ENCODE measurements around the gene DHRS2. TPM values are rescaled to one million over a fixed set of nuclear protein-coding genes. Genes with fewer than 3 reads are reported as not detected.

DHRS2 gene
- total and polyA plus RNA-seq, 2 of the 13 experiments (the other 11 are each of a cell fraction or from before 2014, with no cell fraction given) = 1,621 to 3,021 TPM

GRCh38 chr14:23645812-23646647 lies 9.9 kb downstream of the DHRS2 start (continued):
- TF ChIP-seq BCL3 (CRISPR knock-in tag; IDR thresholded peaks at IDR 0.05) (no peak), FOXK1 (CRISPR knock-in tag; IDR thresholded peaks at IDR 0.05; ENCODE audit: borderline replicate concordance, low read depth) (no peak), ISX (CRISPR knock-in tag; conservative IDR thresholded peaks at IDR 0.05) (no peak), ZFP91 (CRISPR knock-in tag; IDR thresholded peaks at IDR 0.05; ENCODE audit: borderline replicate concordance) (no peak), ZNF792 (CRISPR knock-in tag; IDR thresholded peaks at IDR 0.05) (peak; percentile 20; the same call in 1 of the 2 replicates), CERS6 (CRISPR knock-in tag; IDR thresholded peaks at IDR 0.05) (no peak), ATF7 (IDR thresholded peaks at IDR 0.05) (no peak), ATF7 (CRISPR knock-in tag; IDR thresholded peaks at IDR 0.05) (no peak), MAF1 (CRISPR knock-in tag; IDR thresholded peaks at IDR 0.05; ENCODE audit: borderline replicate concordance) (no peak), NBN (conservative IDR thresholded peaks at IDR 0.05) (no peak), ZNF512B (CRISPR knock-in tag; IDR thresholded peaks at IDR 0.05; ENCODE audit: borderline replicate concordance) (no peak), SMC3 (IDR thresholded peaks at IDR 0.05; ENCODE audit: low read length) (no peak), ZNF10 (CRISPR knock-in tag; IDR thresholded peaks at IDR 0.05; ENCODE audit: borderline replicate concordance, low read depth) (no peak), ZEB1 (IDR thresholded peaks at IDR 0.05; ENCODE audit: insufficient replicate concordance, low read depth) (no peak), ZNF580 (CRISPR knock-in tag; IDR thresholded peaks at IDR 0.05; ENCODE audit: borderline replicate concordance, low read depth) (no peak), ZNF549 (CRISPR knock-in tag; IDR thresholded peaks at IDR 0.05) (no peak), ZFYVE20 (CRISPR knock-in tag; IDR thresholded peaks at IDR 0.05; ENCODE audit: borderline replicate concordance, low read depth) (no peak; the same call in 1 of the 2 replicates), ZNF83 (CRISPR knock-in tag; IDR thresholded peaks at IDR 0.05; ENCODE audit: borderline replicate concordance) (no peak), RXRB (CRISPR knock-in tag; IDR thresholded peaks at IDR 0.05; ENCODE audit: borderline replicate concordance) (0 out of 2 replicates have a peak, but pooled peaks have one; percentile 31), ZBTB3 (CRISPR knock-in tag; IDR thresholded peaks at IDR 0.05; ENCODE audit: borderline replicate concordance, low read depth) (no peak), ZMYM2 (CRISPR knock-in tag; IDR thresholded peaks at IDR 0.05) (no peak), ZNF3 (CRISPR knock-in tag; IDR thresholded peaks at IDR 0.05) (no peak), SRSF4 (IDR thresholded peaks at IDR 0.05; ENCODE audit: low read depth, low read length, poor library complexity, severe bottlenecking) (peak; percentile 4), CHD2 (IDR thresholded peaks at IDR 0.05; ENCODE audit: low read depth, low read length) (no peak)

Data from HepG2 (cell line).